ENCODE data around the gene DBNL.
"Not testable (repeated sequence)": the region's sequence is repeated elsewhere in the genome, so short reads cannot be mapped to it uniquely, and the experiment has no call there.

The DBNL gene

DNA sequence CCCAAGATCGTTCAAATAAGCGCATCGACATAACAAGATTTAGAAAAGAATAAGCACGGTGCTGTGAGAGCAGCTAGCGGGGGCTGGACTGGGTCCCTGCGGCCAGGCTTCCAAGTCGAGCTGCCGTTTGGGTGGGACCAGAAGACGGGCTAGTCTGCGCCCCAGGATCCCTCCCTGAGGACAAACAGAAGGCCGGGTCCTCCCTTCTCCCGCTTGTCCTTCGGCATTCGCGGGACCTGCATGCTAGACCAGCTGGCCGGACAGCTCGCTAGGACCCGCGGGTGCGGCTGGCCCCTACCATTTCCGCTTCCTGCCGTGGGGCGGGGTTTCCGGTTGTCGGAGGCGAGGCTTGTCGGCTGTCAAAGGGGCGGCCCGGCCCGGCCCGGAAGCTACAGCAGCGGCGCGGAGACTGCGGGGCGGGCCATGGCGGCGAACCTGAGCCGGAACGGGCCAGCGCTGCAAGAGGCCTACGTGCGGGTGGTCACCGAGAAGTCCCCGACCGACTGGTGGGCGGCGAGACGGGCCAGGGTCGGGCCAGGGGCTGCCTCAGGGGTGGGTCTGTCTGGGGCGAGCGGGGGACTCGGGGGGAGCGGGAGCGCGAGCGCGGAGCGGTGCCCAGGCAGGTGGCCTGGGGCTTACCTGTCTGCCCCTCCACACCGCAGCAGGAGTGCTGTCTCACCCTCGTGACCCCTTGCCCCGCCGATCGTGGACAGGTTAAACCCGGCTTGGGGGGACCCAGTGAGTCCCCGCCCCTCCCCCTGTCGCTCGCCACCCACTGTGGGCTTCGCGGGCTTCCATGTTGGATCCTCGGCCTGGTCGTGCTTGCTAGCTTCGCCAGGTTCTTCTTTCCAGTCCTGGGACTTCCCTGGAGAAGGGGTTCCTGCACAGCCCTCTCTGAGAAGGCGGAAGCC is at the start of gene DBNL:
TSS of gene DBNL (plus strand) at position 388 of the 911 bp plus-strand sequence. CDS start at position 424, 36 bp downstream.
- H3K4me3 Mint-ChIP-seq = peak within 1 kb of the TSS; percentile 86
- H3K27ac Mint-ChIP-seq = peak within 1 kb of the TSS; percentile 91
- peak; percentile 93 for DNase-seq (ENCODE audit: low spot score)
- H3K9me3 Mint-ChIP-seq = no peaks in the 10 kb centered on the region
- peaks cover 26% of the 10 kb centered on the region for H3K36me3 Mint-ChIP-seq (ENCODE audit: low read depth)
- H3K4me1 Mint-ChIP-seq (ENCODE audit: low read depth) = peaks cover 41% of the 10 kb centered on the region
- H3K27me3 Mint-ChIP-seq (ENCODE audit: low read depth) = no peaks in the 10 kb centered on the region

DNA sequence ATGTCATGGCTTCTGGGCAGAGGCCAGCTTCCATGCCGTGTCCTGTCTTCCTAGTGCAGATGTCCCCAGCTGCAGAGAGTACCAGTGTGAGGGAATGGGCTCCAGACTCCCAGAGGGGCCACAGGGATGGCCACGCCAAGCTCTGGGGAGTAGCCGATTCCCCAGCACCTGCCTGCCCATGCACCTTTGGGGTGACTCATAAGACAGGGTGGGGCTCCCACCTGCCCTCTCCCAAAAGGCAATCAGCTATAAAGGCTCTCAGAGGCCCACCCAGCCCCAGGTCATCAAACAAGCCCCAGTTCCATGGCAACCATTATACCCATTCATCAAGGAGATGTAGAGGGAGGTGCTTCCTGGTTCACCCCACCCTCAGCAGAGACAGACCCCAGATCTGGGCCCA is 47.0 kb upstream of the DBNL start, which contains the start of gene SPDYE1:
TSS of gene SPDYE1 (plus strand) at position 366 of the 400 bp plus-strand sequence. CDS start 2,053 bp downstream, outside the sequence.
- not testable (repeated sequence) for H3K36me3 Mint-ChIP-seq (ENCODE audit: low read depth); DNase-seq (ENCODE audit: low spot score); H3K4me3 Mint-ChIP-seq; H3K9me3 Mint-ChIP-seq; H3K27me3 Mint-ChIP-seq (ENCODE audit: low read depth); H3K4me1 Mint-ChIP-seq (ENCODE audit: low read depth); H3K27ac Mint-ChIP-seq

DNA sequence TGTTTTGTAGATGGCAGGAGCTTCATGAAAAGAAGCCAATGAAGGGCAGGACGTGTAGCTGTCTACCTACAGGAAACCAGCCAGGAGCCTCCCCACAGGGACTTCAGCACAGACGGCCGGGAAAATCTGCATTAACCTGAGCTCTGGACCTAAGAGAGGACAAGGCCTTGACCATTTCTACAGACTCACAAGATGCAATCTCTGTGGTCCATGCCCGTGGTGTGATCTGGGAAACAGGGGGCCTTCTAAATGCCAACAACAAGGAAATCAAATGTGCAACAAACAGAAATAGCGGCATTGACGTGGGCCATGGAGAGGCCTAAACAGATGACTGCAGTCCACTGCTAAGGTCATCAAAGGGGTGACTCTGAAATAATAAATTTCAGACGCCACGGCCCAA is 32.4 kb upstream of the DBNL start:
- H3K4me1 Mint-ChIP-seq (ENCODE audit: low read depth); H3K27ac Mint-ChIP-seq; H3K27me3 Mint-ChIP-seq (ENCODE audit: low read depth); H3K36me3 Mint-ChIP-seq (ENCODE audit: low read depth); H3K9me3 Mint-ChIP-seq; DNase-seq (ENCODE audit: low spot score); H3K4me3 Mint-ChIP-seq: not testable (repeated sequence)

DNA sequence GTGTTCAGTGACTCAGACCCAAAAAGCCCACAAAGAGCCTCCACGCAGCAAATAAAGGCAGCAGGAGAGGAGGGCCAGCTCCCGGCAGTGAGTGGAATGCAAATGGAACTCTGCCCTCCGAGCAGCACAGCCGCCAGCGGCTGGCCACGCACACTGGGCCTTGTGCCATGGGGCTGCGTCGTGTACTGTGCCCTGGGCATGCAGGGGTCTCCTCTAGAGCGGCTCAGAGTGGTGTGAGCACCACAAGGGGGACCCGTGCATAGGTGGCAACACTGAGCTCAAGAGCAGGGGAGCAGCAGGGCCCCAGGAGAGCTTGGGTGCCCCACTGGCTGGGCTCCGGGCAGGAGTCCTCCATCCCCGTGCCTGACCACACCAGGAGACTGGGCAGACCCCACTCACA is 29.4 kb upstream of the DBNL start:
- H3K36me3 Mint-ChIP-seq (ENCODE audit: low read depth); H3K9me3 Mint-ChIP-seq; H3K27ac Mint-ChIP-seq; DNase-seq (ENCODE audit: low spot score); H3K4me1 Mint-ChIP-seq (ENCODE audit: low read depth); H3K27me3 Mint-ChIP-seq (ENCODE audit: low read depth); H3K4me3 Mint-ChIP-seq: not testable (repeated sequence)

DNA sequence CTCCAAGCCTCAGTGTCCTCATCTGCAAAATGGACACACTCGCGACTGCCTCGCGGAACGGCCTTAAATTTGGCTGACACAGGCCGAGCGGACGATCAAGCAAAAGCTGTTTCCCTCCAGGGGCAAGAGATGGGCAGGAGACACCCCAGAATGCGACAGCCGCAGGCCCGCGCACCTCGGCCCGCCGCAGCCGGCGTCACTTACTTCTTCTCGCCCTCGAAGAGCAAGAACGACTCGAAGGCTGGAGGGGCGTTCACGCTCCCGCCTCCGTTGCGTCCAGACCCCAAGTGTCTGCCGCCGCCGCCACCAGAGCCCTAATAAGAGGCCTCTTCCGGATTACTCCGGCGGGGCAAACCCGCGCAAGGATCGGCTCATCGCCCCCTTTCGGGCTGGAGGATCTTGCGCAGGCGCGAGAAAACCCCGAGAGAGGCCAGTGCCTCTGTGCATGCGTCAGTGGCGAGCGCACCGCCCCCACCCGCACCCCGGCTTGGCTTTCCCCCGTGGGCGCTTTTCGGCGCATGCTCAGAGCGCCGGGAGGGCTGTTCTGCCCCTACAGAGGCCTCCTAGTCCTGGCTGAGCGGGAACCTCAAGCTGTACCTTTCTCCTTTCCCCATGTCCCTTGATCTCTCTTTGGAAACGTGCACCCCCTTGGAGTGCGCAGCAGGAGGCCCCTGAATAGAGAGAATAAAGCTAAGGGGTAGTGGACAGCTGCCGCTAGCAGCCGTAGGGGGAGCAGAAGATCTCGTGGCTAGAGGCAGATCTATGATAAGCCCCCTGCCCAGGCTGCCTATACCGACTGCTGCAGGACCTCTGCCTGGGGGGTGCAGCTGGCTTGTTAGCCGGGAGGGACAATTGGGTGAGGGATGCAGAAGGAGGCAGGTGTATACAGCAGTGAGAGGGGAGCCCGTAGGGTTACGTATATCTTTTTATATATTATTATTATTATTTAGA is 25.4 kb upstream of the DBNL start:
- peak overlapping the region; percentile 92 for H3K4me3 Mint-ChIP-seq
- peaks cover 17% of the 10 kb centered on the region for H3K4me1 Mint-ChIP-seq (ENCODE audit: low read depth)
- not testable (repeated sequence) for H3K27me3 Mint-ChIP-seq (ENCODE audit: low read depth); H3K9me3 Mint-ChIP-seq; H3K36me3 Mint-ChIP-seq (ENCODE audit: low read depth)
- H3K27ac Mint-ChIP-seq = peak overlapping the region; percentile 78
- DNase-seq (ENCODE audit: low spot score) = peak; percentile 99

DNA sequence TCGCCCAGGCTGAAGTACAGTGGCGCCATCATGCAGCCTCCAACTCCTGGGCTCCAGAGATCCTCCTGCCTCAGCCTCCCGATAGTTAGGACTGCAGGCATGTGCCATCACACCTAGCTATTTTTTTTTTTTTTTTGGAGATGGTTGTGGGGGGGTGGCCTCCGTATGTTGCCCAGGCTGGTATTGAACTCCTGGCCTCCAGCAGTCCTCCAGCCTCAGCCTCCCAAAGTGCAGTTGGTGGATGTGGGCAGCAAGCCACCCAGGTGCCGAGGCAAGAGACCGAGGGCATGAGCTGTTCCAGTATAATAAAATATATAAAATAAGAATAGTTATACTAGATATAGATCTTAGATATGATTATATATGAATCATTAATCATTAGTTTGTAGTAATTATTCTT is 24.7 kb upstream of the DBNL start:
- not testable (repeated sequence) for H3K9me3 Mint-ChIP-seq; H3K27ac Mint-ChIP-seq; DNase-seq (ENCODE audit: low spot score); H3K36me3 Mint-ChIP-seq (ENCODE audit: low read depth); H3K4me3 Mint-ChIP-seq; H3K27me3 Mint-ChIP-seq (ENCODE audit: low read depth)
- peaks cover 17% of the 10 kb centered on the region for H3K4me1 Mint-ChIP-seq (ENCODE audit: low read depth)

DNA sequence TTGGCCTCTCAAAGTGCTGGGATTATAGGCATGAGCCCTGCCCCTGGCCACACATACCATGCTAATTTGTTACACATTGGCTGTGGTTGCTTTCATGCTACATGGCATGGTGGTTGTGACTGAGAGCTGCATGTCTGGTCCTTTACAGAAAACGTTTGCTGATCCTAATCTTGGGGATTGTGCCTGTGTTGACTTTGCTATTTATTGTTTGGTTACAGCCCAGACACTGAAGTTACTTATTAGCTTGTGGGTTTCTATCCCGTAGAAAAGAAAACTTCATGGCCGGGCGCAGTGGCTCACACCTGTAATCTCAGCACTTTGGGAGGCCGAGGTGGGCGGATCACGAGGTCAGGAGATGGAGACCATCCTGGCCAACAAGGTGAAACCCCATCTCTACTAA is 22.4 kb upstream of the DBNL start:
- not testable (repeated sequence) for DNase-seq (ENCODE audit: low spot score); H3K27me3 Mint-ChIP-seq (ENCODE audit: low read depth); H3K9me3 Mint-ChIP-seq; H3K4me3 Mint-ChIP-seq; H3K36me3 Mint-ChIP-seq (ENCODE audit: low read depth); H3K27ac Mint-ChIP-seq
- H3K4me1 Mint-ChIP-seq (ENCODE audit: low read depth) = peaks cover 15% of the 10 kb centered on the region

DNA sequence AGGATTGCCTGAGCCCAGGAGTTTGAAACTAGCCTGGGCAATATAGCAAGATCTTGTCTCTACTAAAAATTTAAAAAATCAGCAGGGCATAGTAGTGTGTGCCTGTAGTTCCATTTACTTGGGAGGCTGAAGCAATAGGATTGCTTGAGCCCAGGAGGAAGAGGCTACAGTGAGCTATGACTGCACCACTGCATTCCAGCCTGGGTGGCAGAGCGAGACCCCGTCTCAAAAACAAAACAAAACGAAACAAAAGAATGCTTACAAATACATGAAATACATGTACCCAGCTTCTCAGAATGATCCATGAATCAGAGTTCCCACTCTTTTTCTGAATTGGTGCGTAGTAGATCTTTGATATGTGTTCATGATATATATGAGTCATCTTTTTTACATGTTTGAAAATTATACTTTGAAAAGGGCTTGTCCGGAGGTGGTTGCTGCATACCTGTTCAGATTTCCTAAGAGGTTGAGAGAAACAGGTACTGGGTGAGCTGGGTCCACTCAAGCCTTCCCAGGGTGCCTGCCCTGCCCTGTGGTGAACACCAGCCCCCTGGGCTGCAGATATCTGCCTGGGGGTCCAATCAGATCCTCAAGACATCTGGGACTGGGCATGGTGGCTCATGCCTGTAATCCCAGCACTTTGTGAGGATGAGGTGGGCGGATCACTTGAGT is 21.6 kb upstream of the DBNL start:
- peak overlapping the region; percentile 15 for H3K4me3 Mint-ChIP-seq

DNA sequence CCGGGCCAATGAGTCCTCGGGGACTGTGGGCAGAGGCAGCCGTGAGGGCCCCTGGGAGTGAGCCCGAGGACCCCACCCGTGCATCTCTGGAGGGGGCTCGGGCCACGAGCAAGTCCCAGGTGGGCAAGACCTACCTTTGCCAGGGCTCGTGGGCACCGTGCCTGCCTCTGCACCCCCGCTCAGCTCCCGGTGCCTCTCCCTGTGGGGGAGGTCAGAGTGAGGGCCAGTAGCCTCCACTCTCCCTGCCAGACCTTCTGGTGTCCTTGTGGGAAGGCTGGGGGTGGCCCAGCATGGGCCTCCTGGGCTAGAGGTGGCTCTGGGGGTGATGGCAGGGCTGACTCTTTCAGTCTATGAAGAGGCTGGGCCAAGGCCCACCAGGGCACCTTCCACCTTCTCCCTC is 15.1 kb upstream of the DBNL start:
- H3K27ac Mint-ChIP-seq; H3K36me3 Mint-ChIP-seq (ENCODE audit: low read depth); H3K4me3 Mint-ChIP-seq; H3K4me1 Mint-ChIP-seq (ENCODE audit: low read depth); DNase-seq (ENCODE audit: low spot score); H3K9me3 Mint-ChIP-seq; H3K27me3 Mint-ChIP-seq (ENCODE audit: low read depth): not testable (repeated sequence)

More for the DNA sequence above, 21.6 kb upstream of the DBNL start:
- H3K4me1 Mint-ChIP-seq (ENCODE audit: low read depth) = peaks cover 15% of the 10 kb centered on the region
- DNase-seq (ENCODE audit: low spot score); H3K9me3 Mint-ChIP-seq; H3K36me3 Mint-ChIP-seq (ENCODE audit: low read depth); H3K27me3 Mint-ChIP-seq (ENCODE audit: low read depth): not testable (repeated sequence)
- peak overlapping the region; percentile 19 for H3K27ac Mint-ChIP-seq

DNA sequence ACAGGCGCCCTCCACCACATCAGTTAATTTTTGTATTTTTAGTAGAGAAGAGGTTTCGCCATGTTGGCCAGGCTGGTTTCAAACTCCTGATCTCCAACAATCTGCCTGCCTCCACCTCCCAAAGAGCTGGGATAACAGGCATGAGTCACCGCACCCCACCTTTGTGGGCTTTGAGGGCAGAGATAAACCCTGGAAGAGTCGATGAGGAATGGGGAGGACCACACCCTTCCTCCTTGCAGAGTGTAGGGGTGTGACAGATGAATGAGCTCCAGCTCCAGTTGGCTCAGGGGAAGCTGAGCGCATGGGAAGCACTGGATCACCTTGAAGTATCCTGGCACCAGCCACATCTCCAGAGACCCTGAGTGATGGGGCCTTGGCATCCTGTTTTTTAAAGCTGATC is 14.5 kb upstream of the DBNL start:
- not testable (repeated sequence) for H3K27ac Mint-ChIP-seq; DNase-seq (ENCODE audit: low spot score); H3K27me3 Mint-ChIP-seq (ENCODE audit: low read depth); H3K4me3 Mint-ChIP-seq; H3K36me3 Mint-ChIP-seq (ENCODE audit: low read depth); H3K9me3 Mint-ChIP-seq; H3K4me1 Mint-ChIP-seq (ENCODE audit: low read depth)

DNA sequence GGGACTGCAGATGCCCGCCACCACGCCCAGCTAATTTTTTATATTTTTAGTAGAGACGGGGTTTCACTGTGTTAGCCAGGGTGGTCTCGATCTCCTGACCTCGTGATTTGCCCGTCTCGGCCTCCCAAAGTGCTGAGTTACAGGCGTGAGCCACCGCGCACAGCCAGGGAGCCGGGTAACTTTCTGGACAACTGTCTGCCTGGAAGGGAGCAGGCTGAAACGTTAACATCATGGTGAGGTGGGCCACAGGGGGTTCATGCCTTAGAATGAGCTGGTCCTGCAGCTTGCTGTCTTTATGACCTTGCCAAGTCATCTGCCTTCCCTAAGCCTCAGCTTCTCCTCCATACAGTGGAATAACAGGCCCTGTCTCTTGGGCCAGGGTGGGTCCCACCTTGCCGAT is 13.2 kb upstream of the DBNL start:
- not testable (repeated sequence) for H3K4me3 Mint-ChIP-seq; H3K4me1 Mint-ChIP-seq (ENCODE audit: low read depth); H3K36me3 Mint-ChIP-seq (ENCODE audit: low read depth); H3K9me3 Mint-ChIP-seq; H3K27ac Mint-ChIP-seq; H3K27me3 Mint-ChIP-seq (ENCODE audit: low read depth); DNase-seq (ENCODE audit: low spot score)

DNA sequence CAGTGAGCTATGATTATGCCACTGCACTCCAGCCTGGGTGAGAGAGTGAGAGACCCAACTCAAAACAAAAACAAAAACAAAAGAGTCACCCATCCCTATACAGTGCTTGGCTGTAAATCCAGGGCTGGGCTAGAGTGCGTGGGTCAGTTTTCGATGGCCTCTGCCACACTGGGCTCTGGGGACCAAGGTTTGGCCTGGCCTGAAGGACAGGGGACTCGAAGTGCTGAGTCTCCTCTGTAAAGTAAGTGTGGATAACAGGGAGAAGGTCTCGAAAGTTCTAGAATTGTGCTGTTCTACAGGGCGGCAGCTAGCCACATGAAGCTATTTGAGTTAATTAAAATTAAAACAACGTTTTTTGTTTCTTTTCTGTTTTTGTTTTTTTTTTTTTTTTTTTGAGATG is 12.5 kb upstream of the DBNL start:
- DNase-seq (ENCODE audit: low spot score); H3K27ac Mint-ChIP-seq: not testable (repeated sequence)

DNA sequence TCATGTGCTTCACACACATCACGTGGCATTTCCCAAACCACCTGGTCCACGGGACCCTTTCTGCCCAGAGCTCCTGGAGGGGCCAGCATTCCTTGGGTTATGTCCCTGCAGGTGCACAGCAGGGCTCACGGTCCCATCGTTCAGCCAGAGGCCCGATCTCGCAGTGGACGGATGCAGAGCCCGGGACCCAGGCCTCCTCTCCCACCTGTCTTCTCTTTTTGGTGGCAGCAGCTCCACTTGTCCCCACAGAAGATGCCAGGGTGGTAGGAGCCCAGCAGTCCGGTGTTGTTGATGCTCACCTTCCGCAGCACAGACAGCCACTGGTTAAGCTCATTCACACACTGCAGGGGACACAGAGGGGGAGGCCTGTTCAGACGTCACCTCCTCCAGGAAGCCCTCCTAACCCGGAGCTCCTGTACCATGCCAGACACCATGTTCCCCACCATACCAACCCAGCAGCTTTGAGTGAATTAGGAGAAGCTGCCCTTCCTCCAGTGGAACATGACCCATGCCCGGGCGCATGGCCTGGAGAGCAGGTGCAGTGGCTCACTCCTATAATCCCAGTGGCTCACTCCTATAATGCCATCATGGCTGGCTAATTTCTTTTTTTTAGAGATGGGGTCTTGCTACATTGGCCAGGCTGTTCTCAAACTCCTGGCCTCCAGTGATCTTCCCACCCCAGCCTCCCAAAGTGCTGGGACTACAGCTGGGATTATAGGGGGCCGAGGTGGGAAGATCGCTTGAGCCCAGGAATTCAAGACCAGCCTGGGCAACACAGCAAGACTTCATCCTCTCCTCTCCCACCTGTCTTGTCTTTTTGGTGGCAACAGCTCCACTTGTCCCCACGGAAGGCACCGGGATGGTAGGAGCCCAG is 10.3 kb upstream of the DBNL start:
- H3K36me3 Mint-ChIP-seq (ENCODE audit: low read depth); H3K27me3 Mint-ChIP-seq (ENCODE audit: low read depth); H3K27ac Mint-ChIP-seq; DNase-seq (ENCODE audit: low spot score); H3K9me3 Mint-ChIP-seq; H3K4me1 Mint-ChIP-seq (ENCODE audit: low read depth); H3K4me3 Mint-ChIP-seq: not testable (repeated sequence)

More for the DNA sequence above, 12.5 kb upstream of the DBNL start:
- not testable (repeated sequence) for H3K4me3 Mint-ChIP-seq; H3K27me3 Mint-ChIP-seq (ENCODE audit: low read depth); H3K4me1 Mint-ChIP-seq (ENCODE audit: low read depth); H3K9me3 Mint-ChIP-seq; H3K36me3 Mint-ChIP-seq (ENCODE audit: low read depth)

All from T-helper 2 cell treated with Interferon-gamma antibody and Interleukin-4, amounts not matched to agents 5 μg/mL and 100 μg/mL, for 36 hours (primary cell).